HG02678 (cell line): Measurements from ENCODE around the gene OR2T2.
A peak's percentile ranks its signal among the peaks of the same experiment; 100 is the strongest.
"Not testable (repeated sequence)": the region's sequence is repeated elsewhere in the genome, so short reads cannot be mapped to it uniquely, and the experiment has no call there.

ENCODE experiments used
- ATAC-seq: cut with Tn5 transposase; IDR thresholded peaks from one replicate; pipeline ENCODE4 v1.9.1; 2021; ENCODE audit warnings: mild to moderate bottlenecking, moderate library complexity; ENCODE audit not compliant: unreplicated experiment

OR2T2 gene

GRCh38 chr1:248445399-248445798, at the start of gene OR2T2:
OR2T2 (plus strand) TSS chr1:248445637; CDS start chr1:248452798, 7,161 bp downstream.
- not testable (repeated sequence) for ATAC-seq

- ATAC-seq, result no peak
Measured at GRCh38 chr1:248402748-248403147, 42.7 kb upstream of the OR2T2 start, which contains the start of gene OR2T1. OR2T1 (plus strand) TSS chr1:248403048; CDS start chr1:248406148, 3,100 bp downstream.

GRCh38 chr1:248404024-248404423, 41.4 kb upstream of the OR2T2 start:
- ATAC-seq, result no peak

- ATAC-seq, result no peak
Measured at GRCh38 chr1:248406721-248407692, 38.4 kb upstream of the OR2T2 start.

GRCh38 chr1:248416226-248416625, 29.2 kb upstream of the OR2T2 start:
- no peak for ATAC-seq

GRCh38 chr1:248417854-248418253, 27.6 kb upstream of the OR2T2 start:
- ATAC-seq, result no peak

- ATAC-seq, result no peak
Measured at GRCh38 chr1:248421384-248421783, 24.1 kb upstream of the OR2T2 start.

GRCh38 chr1:248427526-248428191, 17.8 kb upstream of the OR2T2 start:
- ATAC-seq, result peak; percentile 49

GRCh38 chr1:248428192-248428533, 17.3 kb upstream of the OR2T2 start:
- peak; percentile 97 for ATAC-seq

- ATAC-seq, result not testable (repeated sequence)
Measured at GRCh38 chr1:248431683-248432082, 13.8 kb upstream of the OR2T2 start.

- ATAC-seq, result not testable (repeated sequence)
Measured at GRCh38 chr1:248432201-248432600, 13.2 kb upstream of the OR2T2 start.

- not testable (repeated sequence) for ATAC-seq
Measured at GRCh38 chr1:248433811-248434415, 11.5 kb upstream of the OR2T2 start.

GRCh38 chr1:248434913-248435312, 10.5 kb upstream of the OR2T2 start:
- ATAC-seq, result not testable (repeated sequence)

GRCh38 chr1:248436303-248436702, 9.1 kb upstream of the OR2T2 start:
- peak; percentile 53 for ATAC-seq

GRCh38 chr1:248438668-248439067, 6.8 kb upstream of the OR2T2 start:
- not testable (repeated sequence) for ATAC-seq

- ATAC-seq, result not testable (repeated sequence)
Measured at GRCh38 chr1:248439283-248439682, 6.2 kb upstream of the OR2T2 start.

GRCh38 chr1:248442500-248443277, 2.7 kb upstream of the OR2T2 start:
- not testable (repeated sequence) for ATAC-seq

GRCh38 chr1:248444603-248445002, 834 bp upstream of the OR2T2 start:
- not testable (repeated sequence) for ATAC-seq

- ATAC-seq, result peak; percentile 64
Measured at GRCh38 chr1:248448409-248449074, 3.1 kb downstream of the OR2T2 start.
